HG02870 (cell line): ENCODE measurements around the gene MAN1A1.
"Not testable (repeated sequence)": the region's sequence is repeated elsewhere in the genome, so short reads cannot be mapped to it uniquely, and the experiment has no call there.

Experiments used
- ATAC-seq: cut with Tn5 transposase; IDR thresholded peaks from one replicate; pipeline ENCODE4 v1.9.1; 2021; ENCODE audit warnings: mild to moderate bottlenecking, moderate library complexity; ENCODE audit not compliant: unreplicated experiment

MAN1A1 gene

GRCh38 chr6:119349361-119350201 lies at the start of gene MAN1A1:
TSS of gene MAN1A1 (minus strand) at chr6:119349761. CDS start at chr6:119349065, 696 bp downstream.
- peak; percentile 69 for ATAC-seq

- ATAC-seq = no peak
Measured at GRCh38 chr6:119395192-119395591, 45.6 kb upstream of the MAN1A1 start.

GRCh38 chr6:119390247-119390793 lies 40.8 kb upstream of the MAN1A1 start:
- ATAC-seq = no peak

GRCh38 chr6:119385994-119386393 lies 36.4 kb upstream of the MAN1A1 start:
- no peak for ATAC-seq

- ATAC-seq = no peak
Measured at GRCh38 chr6:119384444-119384843, 34.9 kb upstream of the MAN1A1 start.

GRCh38 chr6:119379809-119380208 lies 30.2 kb upstream of the MAN1A1 start:
- ATAC-seq = no peak

- ATAC-seq = not testable (repeated sequence)
Measured at GRCh38 chr6:119377043-119377442, 27.5 kb upstream of the MAN1A1 start.

- ATAC-seq = no peak
Measured at GRCh38 chr6:119370080-119370479, 20.5 kb upstream of the MAN1A1 start.

GRCh38 chr6:119368921-119369320 lies 19.4 kb upstream of the MAN1A1 start:
- ATAC-seq = no peak

GRCh38 chr6:119361209-119361608 lies 11.6 kb upstream of the MAN1A1 start:
- ATAC-seq = no peak

- ATAC-seq = no peak
Measured at GRCh38 chr6:119360262-119360915, 10.8 kb upstream of the MAN1A1 start.

- no peak for ATAC-seq
Measured at GRCh38 chr6:119355890-119356289, 6.3 kb upstream of the MAN1A1 start.

GRCh38 chr6:119355157-119355556 lies 5.6 kb upstream of the MAN1A1 start:
- ATAC-seq = no peak

GRCh38 chr6:119353696-119354095 lies 4.1 kb upstream of the MAN1A1 start:
- ATAC-seq = no peak

- no peak for ATAC-seq
Measured at GRCh38 chr6:119352001-119352400, 2.4 kb upstream of the MAN1A1 start.

GRCh38 chr6:119350952-119351372 lies 1.4 kb upstream of the MAN1A1 start:
- ATAC-seq = no peak

- peak; percentile 13 for ATAC-seq
Measured at GRCh38 chr6:119350202-119350951, 816 bp upstream of the MAN1A1 start.

GRCh38 chr6:119348748-119349360 lies 707 bp downstream of the MAN1A1 start:
- peak; percentile 0 for ATAC-seq

GRCh38 chr6:119348096-119348747 lies 1.3 kb downstream of the MAN1A1 start:
- ATAC-seq = peak; percentile 17

- ATAC-seq = peak; percentile 24
Measured at GRCh38 chr6:119347466-119348095, 2.0 kb downstream of the MAN1A1 start.
